Neural progenitor cell (in vitro differentiated cells): ENCODE data around the gene CRYBB3. TPM values are rescaled to one million over a fixed set of nuclear protein-coding genes. Genes with fewer than 3 reads are reported as not detected.

Source experiments
- small RNA-seq: library from RNA; depleted of rRNA; stranded (forward); fragments of <200 nt; gene quantifications from one replicate; pipeline ENCODE3, GENCODE V24; 2015
- total RNA-seq: library from RNA; depleted of rRNA; stranded (reverse); fragments of >200 nt; gene quantifications from 2 replicates; pipeline ENCODE4 v1.2.3, GENCODE V29; 2015; ENCODE audit warnings: low replicate concordance

CRYBB3 gene
- total RNA-seq, 1 donor from 2014 or later = not detected

Small RNAs within 50 kb of the gene (small RNA-seq; reads per million reads assigned to genes)
- not detected for gene Z99916.2

Other genes starting within 250 kb of the CRYBB3 start
- gene KIAA1671, start 247.1 kb upstream of the CRYBB3 start, total RNA-seq = 17.3 and 24.2 TPM in 2 replicates
- 0.65 TPM in 1 of 2 replicates, not detected in the other for gene CRYBB2, start 19.8 kb downstream of the CRYBB3 start, total RNA-seq